GM13977 (cell line): ENCODE measurements around the gene MAD1L1.
"Not testable (repeated sequence)": the region's sequence is repeated elsewhere in the genome, so short reads cannot be mapped to it uniquely, and the experiment has no call there.

Experiments used
- DNase-seq: peaks from one replicate; pipeline ENCODE4 v3.0.0; 2012; ENCODE audit warnings: low spot score
- in situ Hi-C: fragments of 300-500 bp; cut with MboI; formaldehyde crosslinking; loops from one replicate; pipeline ENCODE4 v1.12.0; 2022; ENCODE audit warnings: low sequenced_read_pairs, low pct_unique_long_range_greater_than_20kb, mixed read lengths, inconsistent platforms; ENCODE audit not compliant: unreplicated experiment
- TF ChIP-seq, protein P1 (sequence below): IDR thresholded peaks from 2 replicates; pipeline ENCODE4 v1.5.1; 2012; ENCODE audit warnings: mild to moderate bottlenecking, control low read depth; ENCODE audit not compliant: insufficient read depth; ENCODE audit errors: extremely low read depth, missing control alignments

MAD1L1 gene

DNA sequence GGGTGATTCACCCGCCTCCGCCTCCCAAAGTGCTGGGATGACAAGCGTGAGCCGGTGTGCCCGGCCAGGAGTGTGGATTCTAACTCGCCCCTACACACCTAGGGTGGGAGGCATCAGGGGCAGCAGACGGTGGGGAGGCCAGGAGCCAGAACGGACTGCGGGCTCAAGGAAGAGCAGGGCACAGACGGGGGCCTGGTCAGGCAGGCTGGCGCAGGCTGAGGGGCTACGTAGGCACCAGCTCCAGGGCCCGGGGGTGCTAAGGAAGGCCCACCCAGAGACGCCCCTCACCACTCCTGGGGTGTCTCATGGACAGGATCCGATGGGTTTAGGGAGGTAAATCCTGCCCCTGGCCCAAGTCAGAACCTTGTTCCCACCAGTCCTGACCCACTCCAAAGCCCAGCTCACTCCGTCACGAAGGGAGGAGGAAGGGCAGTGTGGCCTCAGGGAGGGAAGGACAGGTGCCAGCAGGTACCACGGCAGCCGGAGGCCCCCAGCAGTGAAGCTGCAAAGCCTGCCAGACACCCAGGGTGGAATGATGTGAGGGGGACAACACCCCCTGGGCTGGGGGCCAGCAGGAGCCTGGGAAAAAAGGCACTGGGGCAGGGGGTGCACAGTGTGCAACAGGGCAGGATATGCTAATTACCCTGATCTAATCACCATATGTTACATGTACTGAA, 251.4 kb downstream of the MAD1L1 start:
- no peak for DNase-seq
- TF ChIP-seq, protein P1, sequence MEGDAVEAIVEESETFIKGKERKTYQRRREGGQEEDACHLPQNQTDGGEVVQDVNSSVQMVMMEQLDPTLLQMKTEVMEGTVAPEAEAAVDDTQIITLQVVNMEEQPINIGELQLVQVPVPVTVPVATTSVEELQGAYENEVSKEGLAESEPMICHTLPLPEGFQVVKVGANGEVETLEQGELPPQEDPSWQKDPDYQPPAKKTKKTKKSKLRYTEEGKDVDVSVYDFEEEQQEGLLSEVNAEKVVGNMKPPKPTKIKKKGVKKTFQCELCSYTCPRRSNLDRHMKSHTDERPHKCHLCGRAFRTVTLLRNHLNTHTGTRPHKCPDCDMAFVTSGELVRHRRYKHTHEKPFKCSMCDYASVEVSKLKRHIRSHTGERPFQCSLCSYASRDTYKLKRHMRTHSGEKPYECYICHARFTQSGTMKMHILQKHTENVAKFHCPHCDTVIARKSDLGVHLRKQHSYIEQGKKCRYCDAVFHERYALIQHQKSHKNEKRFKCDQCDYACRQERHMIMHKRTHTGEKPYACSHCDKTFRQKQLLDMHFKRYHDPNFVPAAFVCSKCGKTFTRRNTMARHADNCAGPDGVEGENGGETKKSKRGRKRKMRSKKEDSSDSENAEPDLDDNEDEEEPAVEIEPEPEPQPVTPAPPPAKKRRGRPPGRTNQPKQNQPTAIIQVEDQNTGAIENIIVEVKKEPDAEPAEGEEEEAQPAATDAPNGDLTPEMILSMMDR = no peak
- in situ Hi-C loops = no loop called here

DNA sequence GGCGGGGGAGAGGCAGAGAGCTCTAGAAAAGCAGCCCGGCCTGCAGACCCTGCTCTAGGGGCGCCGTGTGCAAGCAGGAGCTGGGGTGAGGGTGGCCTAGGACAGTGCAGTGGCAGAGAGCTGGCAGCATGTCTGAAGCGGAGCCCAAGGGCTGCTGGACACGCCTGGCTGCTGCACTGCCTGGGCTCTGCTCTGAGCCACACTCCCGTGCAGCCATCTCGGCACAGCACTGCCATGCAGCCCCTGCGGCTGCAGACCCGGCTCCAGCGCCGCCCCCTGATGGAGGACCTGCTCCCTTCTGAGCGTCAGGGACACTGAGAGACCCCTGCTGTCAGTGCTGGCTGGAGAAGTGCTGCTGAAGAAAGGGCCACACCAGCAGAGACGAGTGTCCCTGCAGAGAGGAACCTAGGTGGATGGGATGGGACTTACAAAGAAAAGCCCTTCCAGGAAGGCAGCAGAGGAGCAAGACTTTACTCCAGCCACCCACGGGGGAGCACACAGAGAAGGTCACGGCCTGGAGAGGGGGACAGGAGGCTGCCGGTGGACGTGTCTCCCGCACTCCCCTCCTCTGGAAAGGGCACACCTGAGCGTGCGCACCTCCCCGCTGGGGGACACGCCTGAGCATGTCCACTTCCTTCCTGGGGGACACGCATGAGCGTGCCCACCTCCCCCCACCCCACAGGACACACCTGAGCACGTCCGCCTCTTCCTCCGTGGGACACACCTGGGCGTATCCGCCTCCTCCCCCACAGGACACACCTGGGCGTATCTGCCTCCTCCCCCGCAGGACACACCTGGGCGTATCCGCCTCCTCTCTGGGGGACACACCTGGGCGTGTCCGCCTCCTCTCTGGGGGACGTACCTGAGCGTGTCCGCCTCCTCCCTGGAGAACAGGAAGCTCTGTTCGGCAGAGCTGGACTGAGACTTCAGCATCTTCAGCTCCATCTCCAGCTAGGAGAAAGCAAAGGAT, 252.9 kb downstream of the MAD1L1 start:
- in situ Hi-C loops = no loop called here
- TF ChIP-seq, protein P1 = no peak
- DNase-seq = peak; percentile 74

DNA sequence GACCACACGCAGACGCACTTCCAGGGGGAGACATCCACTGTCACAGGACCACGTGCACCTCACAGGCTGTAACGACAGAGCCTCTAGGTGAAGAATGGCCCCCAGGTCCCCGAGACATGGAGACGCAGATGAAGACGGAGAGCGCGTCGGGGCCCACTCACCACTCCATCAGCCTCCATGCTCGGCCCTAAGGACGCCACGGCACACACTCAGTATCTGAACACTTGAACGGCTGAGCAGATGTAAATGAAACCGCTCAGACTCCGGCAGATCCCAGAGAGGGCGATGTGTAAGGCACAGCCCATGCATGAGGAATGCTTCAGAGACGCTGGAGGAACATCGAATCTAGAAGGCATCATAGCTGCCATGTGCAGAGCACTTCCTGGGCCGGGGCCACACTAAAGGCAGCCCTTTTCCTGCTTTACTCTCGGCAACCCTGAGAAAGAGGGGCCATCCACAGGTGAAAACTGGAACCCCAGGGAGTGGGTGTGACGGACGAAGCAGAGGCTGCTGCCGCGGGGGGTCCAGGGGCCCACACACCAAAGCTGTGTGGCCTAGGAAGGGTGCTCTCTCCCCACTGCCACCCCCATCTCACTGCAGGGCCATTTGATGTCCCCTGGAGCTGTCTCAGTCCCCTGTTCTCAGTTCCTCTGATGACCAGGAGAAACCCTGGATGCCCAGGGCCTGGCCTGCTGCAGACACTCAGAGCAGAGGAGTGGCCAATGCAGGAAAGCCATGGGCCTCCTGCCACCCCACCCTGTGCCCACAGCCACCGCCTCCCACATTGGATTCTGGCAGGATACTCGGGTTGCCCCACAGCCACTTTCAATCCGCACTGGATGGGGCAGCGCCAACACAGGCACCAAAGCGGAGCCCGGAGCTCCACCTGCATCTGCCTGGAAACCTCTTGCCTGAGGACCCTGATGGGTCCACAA, 253.8 kb downstream of the MAD1L1 start:
- DNase-seq = no peak
- in situ Hi-C loops = no loop called here
- TF ChIP-seq, protein P1 = no peak

DNA sequence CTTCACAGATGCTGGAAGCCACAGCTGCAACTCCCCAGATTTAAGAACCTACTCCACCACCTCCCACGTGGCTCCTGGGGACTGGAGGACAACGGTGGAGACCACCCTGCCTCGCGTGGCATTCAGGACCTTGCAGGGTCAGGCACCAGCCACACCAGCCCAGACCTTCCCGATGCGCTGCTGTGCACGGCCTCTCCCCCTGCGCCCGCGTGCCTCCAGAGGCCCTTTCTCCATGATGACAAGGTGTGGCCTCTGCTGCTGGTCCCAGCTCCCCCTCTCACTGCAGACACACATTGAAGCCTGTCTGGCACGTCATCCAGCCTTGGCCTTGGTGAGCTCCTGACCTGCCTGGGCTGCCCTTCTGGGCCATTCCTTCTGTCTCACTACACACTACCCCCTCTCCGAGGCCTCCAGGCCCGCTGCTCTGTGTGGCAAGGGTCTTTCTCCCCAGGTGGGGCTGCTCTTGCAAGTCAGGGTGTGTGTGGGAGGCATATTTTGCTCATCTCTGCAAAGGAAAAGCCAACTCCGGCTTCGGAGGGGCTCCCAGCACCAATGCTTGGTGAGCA, 254.8 kb downstream of the MAD1L1 start:
- in situ Hi-C loops = no loop called here
- DNase-seq = no peak

DNA sequence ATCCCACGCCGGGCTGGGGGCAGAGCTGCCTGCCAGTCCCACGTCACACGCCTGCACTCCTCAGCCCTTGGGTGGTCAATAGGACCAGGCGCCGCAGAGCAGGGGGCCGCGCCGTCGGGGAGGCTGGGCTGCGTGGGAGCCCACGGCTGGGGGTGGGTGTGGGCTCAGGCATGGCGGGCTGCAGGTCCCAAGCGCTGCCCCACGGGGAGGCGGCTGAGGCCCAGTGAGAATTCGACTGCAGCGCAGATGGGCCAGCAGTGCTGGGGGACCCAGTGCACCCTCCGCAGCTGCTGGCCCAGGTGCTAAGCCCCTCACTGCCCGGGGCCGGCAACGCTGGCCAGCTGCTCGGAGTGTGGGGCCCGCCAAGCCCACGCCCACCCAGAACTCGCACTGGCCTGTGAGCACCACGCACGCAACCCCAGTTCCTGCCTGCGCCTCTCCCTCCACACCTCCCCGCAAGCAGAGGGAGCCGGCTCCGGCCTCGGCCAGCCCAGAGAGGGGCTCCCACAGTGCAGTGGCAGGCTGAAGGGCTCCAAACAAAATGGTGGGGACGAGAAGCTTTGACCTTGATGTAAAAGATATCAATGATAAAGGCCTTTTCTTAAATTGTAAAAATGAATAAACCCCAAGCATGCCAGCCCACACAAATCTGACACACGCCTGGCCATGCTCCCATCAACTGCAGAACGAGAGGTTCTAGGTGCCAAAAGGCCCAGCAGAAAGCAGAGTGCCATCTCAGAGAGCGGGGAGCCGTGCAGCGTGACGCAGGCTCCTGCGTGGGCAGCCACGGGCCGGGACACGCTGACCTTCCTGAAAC, 255.5 kb downstream of the MAD1L1 start:
- in situ Hi-C loops = no loop called here
- no peak for DNase-seq

More for the DNA sequence above, 254.8 kb downstream of the MAD1L1 start:
- TF ChIP-seq, protein P1 = no peak

DNA sequence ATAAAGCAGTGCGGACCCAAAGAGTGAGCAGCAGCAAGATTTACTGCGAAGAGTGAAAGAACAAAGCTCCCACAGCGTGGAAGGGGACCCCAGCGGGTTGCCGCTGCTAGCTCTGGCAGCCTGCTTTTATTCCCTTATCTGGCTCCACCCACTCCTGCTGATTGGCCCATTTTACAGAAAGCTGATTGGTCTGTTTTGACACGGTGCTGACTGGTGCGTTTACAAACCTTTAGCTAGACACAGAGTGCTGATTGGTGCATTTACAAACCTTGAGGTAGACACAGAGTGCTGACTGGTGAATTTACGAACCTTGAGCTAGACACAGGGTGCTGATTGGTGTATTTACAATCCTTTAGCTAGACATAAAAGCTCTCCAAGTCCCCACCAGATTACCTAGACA, 256.2 kb downstream of the MAD1L1 start:
- DNase-seq, in situ Hi-C loops: not testable (repeated sequence)

More for the DNA sequence above, 255.5 kb downstream of the MAD1L1 start:
- TF ChIP-seq, protein P1 = no peak
